Activated CD8-positive, alpha-beta memory T cell treated with anti-CD3 and anti-CD28 coated beads, Interleukin-2, amount 50 U/mL, for 4 hours (primary cell): ENCODE measurements around the gene KRT33B.

ENCODE experiments used
- DNase-seq: peaks from one replicate; pipeline ENCODE4 v3.0.0-alpha.2; 2020

KRT33B gene

DNA sequence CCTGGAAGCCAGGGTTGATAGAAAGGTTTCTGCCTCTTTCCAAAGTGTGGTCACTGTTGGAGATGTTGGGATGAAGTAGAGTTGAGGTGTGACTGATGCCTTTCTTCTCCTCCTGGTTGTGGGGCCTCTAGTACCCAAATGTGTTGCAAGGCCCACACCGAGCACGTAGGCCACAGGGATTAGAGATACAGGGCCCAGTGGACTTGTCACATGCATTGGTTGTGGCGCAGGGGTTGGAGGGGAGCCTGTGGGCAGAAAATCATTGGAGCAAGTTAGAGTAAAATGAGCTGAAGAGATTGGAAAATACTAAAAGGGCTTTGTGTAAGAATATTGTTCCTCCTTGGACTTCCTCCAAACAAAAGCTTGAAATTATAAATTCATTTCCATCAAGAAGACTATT is 23.6 kb downstream of the KRT33B start:
- no peak for DNase-seq

DNA sequence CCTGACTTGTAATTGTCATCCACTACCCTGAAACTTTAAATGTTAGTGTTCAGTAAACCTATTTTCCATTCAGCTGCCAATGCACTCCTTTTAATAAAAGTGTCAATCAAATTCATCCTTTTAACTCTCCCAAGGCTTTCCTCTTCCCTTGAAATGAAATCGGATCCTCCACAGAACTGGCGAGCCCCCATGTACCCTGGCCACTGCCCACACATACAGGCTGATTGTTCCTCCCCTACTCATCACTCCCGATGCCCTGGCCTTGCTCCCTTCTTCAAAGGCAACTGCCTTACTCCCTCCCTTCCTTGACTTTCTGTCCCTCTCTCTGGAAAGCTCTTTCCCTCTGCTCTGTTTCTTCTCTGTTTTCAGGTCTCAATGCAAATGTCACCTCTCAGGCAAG is 26.6 kb downstream of the KRT33B start:
- no peak for DNase-seq

DNA sequence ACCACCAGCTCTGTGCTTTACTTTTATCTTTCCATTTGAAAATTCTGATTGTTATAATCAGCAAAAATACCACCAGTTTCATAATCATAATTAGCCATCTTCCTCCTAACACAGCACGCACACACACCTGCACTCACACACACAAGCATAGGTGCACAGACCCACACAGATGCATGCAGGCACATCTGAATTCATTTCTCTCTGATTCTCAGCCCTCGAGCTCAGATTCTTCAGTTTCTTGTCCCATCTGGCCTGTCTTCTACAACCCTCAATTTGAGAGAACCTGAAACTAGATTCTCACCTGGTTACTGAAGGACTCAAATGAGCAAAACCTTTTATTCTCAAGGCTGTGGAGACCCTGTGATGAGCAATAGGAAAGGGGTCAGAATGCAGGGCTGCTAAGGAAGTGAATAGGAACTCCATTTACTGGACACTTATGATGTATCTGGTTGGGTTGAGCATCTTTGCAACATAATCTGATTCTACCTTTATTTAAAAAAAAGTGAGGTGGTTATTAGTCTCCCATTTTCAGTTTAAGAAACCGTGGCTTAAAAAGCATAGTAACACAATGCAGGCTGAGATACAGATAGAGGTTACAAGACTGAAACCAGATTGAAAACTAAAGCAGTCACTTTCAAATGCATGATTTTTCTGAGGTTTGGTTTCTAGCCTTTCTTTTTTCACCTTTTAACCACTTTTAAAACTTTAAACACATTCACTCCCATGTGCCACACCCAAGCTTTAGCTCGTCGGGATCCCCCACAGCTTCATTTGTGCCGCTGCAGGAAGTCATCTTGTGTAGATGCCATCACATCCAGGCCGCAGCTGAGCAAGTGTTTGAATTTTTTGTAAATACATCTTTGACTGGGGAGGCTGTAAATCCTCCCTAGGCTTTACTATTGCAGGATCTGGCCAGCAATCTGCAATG is 28.4 kb downstream of the KRT33B start:
- DNase-seq: peak; percentile 39

DNA sequence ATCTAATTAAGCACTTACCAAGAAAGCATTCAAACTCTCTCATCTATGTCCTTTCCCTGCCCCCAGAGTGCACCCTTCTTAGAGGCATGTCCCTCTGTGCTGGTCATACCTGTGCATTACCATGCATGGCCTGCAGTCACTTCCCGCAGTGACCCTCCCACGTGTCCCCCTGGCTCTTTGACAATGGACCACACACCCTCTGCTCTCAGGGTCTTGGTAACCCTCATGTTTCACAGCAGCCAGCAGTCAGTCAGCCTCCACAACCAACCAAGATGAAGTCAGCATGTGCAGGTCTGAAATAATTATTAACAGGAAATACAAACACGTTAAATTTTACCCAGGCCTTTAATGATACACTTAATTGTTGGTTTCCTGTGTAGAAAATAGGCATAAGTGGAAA is 29.1 kb downstream of the KRT33B start:
- no peak for DNase-seq

DNA sequence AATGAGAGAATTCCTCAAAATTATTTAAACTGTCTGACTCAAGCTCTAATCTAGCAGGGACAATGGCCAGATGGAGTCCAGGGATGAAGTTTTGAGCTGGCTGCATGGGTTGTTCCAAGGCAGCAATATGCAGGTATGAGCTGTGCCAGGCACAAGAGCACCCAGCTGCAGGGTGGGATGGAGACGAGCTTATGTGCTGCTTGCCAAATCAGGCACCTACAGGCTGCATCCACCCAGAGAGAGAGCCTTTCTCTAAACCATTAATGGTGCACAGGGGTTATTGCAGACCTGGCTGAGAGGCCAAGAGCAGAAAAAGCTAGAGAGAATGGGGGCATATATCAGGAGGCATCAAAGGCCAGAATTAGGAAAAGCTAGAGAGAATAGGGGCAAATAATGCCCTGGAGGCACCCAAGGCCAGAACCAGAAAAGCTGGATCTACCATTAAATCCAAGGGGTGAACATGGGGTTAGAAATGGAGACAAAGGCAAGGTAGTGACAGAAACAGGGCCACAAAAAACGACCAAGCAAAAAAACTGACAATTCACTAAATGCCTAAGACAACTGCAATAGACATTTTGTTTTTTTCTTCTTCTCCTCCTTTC is 29.9 kb downstream of the KRT33B start:
- no peak for DNase-seq

DNA sequence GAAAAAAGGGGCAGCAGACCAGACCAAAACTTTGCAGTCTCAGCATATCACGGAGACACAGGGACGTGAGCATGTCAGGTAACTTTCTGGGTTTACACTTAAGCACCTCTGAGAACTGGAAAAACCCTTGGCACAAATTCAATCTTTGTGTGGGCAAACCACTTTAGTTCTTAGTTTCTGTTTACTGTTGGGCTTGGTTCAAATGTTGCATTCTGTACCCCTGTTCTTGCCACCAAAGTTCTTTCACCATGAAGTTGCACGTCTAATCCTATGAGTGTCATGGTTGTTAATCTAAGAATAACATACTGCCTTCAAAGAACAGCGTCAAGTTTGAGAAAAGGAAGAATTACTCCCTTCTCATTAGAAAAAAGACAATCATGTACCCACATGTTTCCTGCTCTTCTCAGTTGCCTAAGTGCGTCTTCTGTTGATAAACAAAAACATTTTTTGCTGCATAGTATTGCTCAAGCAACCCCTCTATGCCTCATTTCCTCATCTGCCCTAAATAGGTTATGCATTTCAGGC is 30.6 kb downstream of the KRT33B start:
- no peak for DNase-seq

DNA sequence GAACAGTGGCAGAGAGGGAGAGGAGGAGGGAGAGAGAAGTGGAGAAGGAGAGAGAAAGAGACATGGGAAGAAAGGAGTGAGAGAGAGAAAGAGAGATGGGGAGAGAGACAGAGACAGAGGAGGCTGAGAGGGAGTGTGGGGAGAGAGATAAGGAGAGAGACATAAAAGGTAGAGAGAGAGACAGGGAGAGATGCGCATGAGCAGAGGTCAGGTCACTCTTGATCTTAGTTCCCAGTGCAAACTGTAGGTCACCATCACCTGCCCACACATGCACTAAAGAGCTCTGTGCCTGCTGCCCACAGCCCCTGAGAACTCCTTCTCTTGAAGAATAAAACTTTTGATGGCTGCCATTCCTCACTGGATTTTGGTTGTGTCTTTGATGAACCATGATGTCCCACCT is 33.9 kb downstream of the KRT33B start:
- no peak for DNase-seq

DNA sequence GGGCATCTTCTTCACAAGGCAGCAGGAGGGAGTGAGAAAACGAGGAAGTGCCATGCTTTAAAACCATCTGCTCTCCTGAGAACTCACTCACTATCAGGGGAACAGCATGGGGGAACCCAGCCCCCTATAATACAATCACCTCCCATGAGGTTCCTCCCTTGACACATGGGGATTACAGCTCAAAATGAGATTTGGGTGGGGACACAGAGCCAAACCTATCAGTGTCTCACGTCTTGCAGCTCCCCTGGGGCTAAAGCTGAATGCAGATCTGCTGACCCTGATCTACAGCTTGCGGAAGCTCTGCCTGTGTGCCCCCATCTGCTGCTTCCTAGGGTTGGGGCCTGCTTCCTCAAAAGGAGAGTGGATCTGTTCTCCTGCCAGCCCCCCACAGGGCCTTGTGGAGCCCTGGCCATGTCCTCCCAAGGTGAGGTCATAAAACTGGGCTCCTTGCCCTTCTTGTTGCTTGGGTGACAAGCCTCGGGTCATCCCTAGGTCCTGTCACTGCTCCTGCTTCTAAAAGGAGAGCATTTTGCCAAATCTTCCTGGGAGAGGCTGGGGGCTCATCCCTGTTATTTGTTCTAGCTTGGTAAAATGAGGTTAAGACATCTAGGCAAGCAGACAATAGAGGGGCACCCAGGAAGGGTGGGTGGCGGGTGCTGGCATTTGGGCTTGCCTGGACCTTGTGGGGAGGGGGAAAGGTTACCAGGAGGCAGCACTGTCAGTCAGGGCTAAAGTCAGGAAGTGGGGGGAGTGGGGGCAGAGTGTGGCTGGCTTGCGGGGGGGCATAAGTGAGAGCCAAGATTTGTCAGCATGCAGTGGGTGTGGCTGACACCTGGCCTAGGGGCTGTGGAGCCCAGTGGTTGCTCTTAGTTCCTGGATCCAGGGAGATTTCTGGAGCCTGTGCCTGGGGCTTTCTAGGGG is 35.0 kb downstream of the KRT33B start:
- DNase-seq: no peak

DNA sequence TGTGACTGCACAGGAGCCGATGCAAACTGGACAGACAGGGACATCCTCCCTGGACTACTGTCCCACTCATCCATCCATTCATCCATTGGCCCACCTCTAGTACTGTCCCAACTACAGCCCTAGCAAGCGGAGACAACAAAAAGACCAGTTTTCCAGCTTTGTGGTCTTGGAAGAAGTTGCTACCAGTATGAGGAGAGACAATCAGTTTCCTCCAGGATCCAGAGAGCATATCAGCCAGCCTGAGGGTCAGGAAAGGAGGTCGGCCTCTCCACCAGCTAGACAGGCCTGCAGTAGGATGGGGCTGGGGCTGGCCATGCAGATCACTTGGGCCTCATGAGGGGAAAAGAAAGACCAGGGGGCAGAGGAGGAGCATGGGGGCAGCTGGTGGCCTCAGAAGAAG is 35.8 kb downstream of the KRT33B start:
- DNase-seq: no peak

DNA sequence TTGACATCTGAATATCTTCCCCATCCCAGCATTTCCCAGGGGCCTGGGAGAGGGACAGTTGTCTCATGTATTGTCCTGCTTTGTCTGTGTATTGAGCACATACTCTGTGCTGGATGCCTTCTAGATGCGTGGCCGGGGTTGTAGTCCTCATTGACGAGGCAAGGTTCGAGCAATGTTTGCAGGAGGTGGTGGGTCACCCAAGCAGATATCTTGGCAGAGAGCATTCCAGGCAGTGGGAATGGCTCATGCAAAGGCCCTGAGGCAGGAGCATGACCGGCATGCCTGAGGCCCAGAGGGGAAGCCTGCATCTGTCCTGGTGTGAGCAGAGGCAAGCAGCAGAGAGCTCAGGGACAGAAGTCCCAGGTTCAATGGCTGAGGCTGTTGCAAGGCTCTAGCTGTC is 36.5 kb downstream of the KRT33B start:
- no peak for DNase-seq

DNA sequence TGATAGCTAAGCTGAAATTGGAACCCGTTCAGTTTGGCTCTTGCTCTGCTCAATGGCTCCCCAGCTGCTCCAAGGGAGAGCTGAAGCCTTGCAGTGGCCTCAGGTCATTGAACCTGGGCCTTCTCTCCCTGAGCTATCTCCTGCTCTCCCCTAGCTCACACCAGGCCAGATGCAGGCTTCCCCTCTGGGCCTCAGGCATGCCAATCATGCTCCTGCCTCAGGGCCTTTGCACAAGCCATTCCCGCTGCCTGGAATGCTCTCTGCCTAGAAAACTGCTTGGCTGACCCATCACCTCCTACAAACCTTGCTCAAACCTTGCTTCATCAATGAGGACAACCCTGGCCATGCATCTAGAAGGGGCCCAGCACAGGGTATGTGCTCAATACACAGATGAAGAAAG is 37.4 kb downstream of the KRT33B start:
- DNase-seq: no peak

DNA sequence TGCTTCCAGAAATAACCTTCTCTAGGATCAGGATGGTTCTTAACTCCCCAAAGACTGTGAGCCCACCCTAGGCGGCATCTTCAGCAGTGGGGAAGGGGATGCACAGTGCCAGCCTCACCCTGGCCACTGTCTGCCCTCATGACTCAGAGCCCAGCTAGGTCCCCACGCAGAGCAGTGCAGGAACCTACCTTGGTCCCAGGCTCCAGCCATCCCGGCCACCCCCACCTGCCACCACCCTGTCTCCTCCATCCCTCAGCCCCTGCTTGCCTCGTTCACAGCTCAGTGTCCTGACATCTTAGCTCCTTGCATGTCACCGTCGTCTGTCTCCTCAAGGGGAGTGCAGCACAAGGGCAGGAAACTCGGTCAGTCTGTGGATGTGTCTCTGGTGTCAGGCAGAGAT is 38.0 kb downstream of the KRT33B start:
- no peak for DNase-seq

DNA sequence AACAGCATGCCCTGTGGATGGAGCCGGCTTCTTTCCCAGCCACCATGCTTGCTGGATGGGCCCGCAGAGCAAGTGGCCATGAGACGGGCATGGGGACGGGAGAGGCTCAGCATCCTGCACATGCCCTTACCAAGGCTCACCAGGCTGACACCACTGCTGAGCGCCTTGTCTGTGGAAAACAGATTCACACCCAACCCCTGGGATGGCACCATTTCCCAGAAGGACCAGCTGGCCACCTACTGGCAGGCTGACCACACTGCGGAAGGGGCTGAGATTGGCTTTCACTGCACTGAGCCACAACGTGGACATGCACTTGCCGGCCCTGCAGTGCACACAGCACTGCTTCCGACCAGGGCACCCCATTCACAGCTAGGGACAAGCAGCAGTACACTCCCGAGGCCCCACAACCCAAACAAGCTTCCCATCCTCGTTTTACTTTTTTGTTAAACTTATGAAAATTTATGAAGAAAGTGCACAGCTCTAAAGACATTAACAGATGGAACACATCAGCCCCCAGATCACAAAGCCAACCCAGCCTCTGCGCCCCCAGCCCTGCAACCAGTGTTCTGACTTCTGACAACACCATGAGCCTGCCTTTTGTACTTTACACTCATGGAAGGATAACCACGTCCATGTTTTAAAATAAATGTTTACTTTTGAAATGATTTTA is 40.2 kb downstream of the KRT33B start:
- DNase-seq: no peak

DNA sequence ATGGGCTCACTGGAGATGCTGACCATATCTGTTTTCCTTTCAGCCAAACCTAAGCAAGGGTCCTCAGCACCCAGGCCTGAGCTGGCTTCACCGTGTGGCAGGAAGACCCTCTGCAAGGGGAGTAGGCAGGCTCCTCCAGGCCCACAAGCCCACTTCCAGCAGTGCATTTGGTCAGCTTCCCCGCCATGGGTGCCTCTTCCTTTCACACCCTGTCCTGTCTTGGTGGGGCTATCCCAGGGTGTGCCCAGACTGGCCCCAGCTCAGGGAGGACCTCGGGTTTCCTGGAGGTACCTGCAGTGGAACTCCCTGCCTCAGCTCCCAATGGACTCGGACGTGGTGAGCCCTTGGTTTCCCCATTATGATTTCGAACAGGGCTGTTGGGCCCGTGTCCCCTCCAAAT is 41.4 kb downstream of the KRT33B start:
- DNase-seq: no peak

DNA sequence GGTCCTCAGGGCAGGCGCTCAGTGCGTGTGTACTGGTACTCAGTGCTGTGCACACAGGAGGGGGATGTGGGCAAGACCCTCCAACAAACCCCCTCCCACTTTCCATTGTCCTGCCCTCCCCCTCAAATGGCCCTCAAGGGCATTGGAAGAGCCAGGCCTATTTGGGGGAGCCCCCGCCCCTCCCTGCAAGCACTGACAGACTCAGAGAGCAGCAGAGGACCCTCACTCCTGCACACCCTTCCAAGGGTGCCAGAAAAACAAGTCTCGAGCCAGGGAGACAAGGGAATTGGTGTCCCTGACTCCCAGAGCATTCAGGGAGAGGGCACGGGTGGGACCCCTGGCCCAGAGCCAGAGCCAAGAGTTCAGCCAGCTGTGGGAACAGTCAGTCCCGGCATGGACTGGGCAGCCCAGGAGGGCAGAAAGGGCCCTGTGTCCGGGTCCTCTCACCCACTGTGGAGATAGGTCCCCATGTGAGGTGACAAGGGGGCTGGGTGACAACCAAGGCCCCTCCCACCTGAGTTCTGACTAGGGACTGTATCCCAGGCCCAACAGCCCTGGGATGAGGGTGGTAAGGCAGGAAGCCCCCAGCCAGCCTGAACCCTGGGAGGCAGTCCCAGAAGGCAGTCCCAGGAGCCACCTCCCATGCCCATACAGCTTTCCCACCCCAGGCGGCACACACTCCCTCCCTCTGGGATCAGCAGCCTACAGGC is 42.0 kb downstream of the KRT33B start:
- DNase-seq: no peak

DNA sequence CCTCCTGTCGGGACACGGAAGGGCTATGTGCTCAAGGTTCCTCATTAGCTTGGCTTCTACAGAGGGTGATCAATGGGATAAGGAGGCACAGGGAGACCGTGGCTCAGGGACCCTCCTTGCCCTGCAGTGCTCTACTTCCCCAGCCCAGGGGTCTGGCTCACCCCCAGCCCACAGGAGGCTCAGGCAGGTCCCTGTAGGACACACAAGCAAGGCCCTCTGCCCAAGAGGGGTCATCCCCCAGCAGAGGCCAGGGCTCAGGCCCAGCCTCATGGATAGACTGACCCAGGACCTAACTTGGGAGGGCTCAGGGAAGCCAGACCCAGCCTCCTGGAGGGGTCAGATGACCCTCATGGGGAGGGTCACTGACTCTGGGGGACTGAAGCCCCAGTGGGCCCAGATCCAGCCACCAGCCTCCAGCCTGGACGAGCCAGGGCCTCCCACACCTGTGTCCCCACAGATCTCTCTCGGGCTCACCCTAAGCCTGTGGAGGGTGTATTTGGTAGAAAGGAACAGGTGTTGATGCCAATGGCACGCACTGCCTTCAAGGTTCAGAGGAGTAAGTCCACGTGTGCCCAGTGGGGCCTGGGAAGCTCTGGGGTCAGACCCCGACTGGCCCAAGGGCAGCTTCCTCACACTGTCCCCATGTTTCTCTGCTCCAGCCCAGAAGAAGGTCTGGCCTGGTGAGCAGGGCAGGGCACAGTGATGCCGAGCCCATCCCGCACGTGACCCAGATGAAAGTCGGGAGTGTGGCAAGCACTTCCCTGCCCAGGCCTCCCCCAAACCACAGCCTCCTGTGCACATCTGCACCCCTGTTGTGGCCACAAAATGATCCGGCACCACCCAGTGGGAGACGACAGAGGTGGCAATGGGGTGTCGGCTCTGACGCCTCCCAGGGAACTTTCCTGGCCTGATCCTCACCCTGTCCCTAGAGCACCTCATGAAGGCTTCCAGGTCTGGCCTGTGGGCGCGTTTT is 43.2 kb downstream of the KRT33B start:
- no peak for DNase-seq

DNA sequence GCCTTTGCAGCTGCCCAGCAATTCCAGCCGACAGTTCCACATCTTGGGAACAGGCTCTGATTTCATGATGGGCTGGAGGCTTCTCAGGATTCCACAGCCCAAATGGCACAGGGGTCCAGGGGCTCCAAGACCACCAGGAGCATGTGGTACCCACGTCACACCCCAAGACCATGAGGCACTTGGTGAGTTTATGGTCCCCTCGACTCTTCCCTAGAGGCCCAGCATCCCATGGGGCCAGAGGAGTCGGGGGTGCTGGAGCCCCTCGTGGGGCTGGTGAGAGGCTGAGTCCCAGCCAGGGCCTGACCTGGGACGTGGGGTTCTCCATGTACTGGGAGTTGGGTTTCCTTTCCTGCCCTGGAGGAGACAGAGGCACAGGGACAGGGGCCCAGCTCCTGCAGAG is 44.0 kb downstream of the KRT33B start:
- no peak for DNase-seq

DNA sequence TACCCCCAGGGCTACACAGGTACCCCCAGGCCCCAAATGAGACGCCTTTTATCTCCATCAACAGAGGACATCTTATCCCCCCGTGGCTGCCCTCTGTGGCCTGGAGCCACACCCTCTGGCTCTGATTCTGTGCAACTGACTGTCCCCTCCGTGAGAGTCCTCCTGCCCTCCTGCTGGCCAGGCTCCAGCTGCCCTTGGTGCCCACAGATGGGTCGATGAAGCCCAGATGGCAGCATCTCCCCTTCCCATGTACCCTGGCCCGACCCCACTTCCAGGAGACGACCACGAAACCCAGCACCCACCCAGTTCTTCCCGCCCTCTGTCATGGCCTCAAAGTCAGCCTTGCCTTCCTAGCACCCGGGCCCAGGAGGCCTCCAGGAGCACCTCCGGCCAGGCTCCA is 44.5 kb downstream of the KRT33B start:
- DNase-seq: no peak

DNA sequence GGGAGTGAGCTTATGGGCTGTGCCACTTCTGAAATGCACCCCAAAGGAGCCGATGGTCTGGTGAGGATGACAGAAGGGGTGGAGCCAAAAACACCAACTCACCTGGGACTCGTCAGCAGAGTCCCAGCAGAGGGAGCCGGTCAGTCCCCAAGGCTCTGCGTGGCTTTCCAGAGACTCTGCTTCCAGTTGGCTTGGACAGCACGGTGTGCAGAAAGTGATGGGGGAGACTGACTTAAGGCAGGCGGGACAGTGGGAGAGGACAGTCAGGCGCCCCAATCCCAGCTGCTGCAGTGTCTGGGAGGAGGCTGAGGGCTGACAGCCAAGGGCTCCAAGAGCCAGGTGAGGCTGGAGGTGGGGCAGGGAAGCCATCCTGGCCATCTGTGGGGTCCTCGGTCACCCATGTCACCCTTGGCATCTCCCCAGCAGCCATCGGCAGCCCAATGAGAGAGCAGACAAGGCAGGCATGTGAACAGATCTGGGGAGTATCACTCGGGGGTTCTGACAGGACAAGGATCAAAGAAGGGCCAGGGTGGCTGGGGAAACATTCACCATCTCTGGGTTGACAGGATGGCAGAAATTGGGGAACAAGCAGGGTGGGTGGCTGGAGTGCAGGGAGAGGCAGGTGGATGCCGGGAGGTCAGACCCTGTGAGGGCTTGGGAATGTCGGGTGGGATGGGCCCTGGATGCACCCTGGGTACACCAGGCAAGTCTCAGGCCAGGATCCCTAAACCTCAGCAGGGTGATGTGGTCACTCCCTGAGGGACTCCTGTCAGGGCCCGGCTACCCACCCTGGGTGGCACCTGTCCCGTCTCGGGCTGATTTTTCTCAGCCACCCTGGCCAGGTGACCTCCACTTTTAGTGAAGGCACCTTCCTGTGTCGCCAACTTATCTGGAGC is 45.2 kb downstream of the KRT33B start:
- no peak for DNase-seq
